Hepatocyte (in vitro differentiated cells): ENCODE measurements around the gene LMAN2. TPM values are rescaled to one million over a fixed set of nuclear protein-coding genes. Genes with fewer than 3 reads are reported as not detected.

ENCODE experiments used
- DNase-seq: peaks from one replicate; pipeline ENCODE4 v3.0.0-alpha.2; 2016; ENCODE audit warnings: low spot score
- H2AFZ ChIP-seq: fragments of 200-600 bp; sonication (generic); 2 replicates; pipeline ENCODE4 v1.6.0; 2016; ENCODE audit warnings: antibody characterized with exemption, mild to moderate bottlenecking
- H3K27ac ChIP-seq: fragments of 200-600 bp; sonication (generic); 2 replicates; pipeline ENCODE4 v1.5.1; 2016; ENCODE audit warnings: mild to moderate bottlenecking
- H3K27me3 ChIP-seq: fragments of 200-600 bp; sonication (generic); 2 replicates; pipeline ENCODE4 v1.6.1; 2016
- H3K36me3 ChIP-seq: fragments of 200-600 bp; sonication (generic); replicated peaks from 2 replicates; pipeline ENCODE4 v1.5.1; 2016; ENCODE audit warnings: low read depth; ENCODE audit not compliant: insufficient read depth
- H3K4me1 ChIP-seq: fragments of 200-600 bp; sonication (generic); 2 replicates; pipeline ENCODE4 v1.5.1; 2016; ENCODE audit warnings: mild to moderate bottlenecking, moderate library complexity; ENCODE audit not compliant: insufficient read depth
- H3K4me2 ChIP-seq: fragments of 200-600 bp; sonication (generic); 2 replicates; pipeline ENCODE4 v1.6.0; 2016
- H3K4me3 ChIP-seq: fragments of 200-600 bp; sonication (generic); 2 replicates; pipeline ENCODE4 v1.5.1; 2016; ENCODE audit warnings: mild to moderate bottlenecking
- H3K79me2 ChIP-seq: fragments of 200-600 bp; sonication (generic); 2 replicates; pipeline ENCODE4 v1.6.0; 2017; ENCODE audit warnings: mild to moderate bottlenecking
- H3K9me2 ChIP-seq: fragments of 200-600 bp; sonication (generic); replicated peaks from 2 replicates; pipeline ENCODE4 v1.6.0; 2017; ENCODE audit warnings: mild to moderate bottlenecking; ENCODE audit not compliant: insufficient read depth
- H3K9me3 ChIP-seq: fragments of 200-600 bp; sonication (generic); 2 replicates; pipeline ENCODE4 v1.5.1; 2016; ENCODE audit warnings: low read depth, mild to moderate bottlenecking
- H4K20me1 ChIP-seq: fragments of 200-600 bp; sonication (generic); 2 replicates; pipeline ENCODE4 v1.6.0; 2016; ENCODE audit warnings: mild to moderate bottlenecking; ENCODE audit not compliant: insufficient read depth, poor library complexity, severe bottlenecking
- CTCF ChIP-seq: fragments of 200-600 bp; sonication (generic); IDR thresholded peaks from 2 replicates; pipeline ENCODE4 v1.5.1; 2016; ENCODE audit warnings: antibody characterized with exemption, mild to moderate bottlenecking; ENCODE audit not compliant: poor library complexity
- EZH2 ChIP-seq: fragments of 200-600 bp; sonication (generic); IDR thresholded peaks from 2 replicates; pipeline ENCODE4 v1.6.1; 2016; ENCODE audit warnings: antibody characterized with exemption, mild to moderate bottlenecking, borderline replicate concordance
- EZH2phosphoT487 ChIP-seq: fragments of 200-600 bp; sonication (generic); IDR thresholded peaks from one replicate; pipeline ENCODE4 v1.6.1; 2018; ENCODE audit warnings: antibody characterized with exemption, mild to moderate bottlenecking, low read depth, moderate library complexity; ENCODE audit not compliant: unreplicated experiment, severe bottlenecking
- WGBS: methylation state at CpG from one replicate; pipeline ENCODE4 v1.1.6; 2016; ENCODE audit warnings: low lambda C conversion rate; ENCODE audit errors: missing lambda C conversion rate; 5-methylcytosine and 5-hydroxymethylcytosine counted together
- polyA plus RNA-seq: library from polyadenylated mRNA; unstranded; fragments of >200 nt; fragmentation: Nextera tagmentation; extraction: Ambion mirVana; gene quantifications from 2 replicates; pipeline ENCODE4 v1.2.1, GENCODE V29; 2016
- total RNA-seq: library from RNA; depleted of rRNA; stranded (reverse); fragments of >200 nt; gene quantifications from 2 replicates; pipeline ENCODE4 v1.2.3, GENCODE V29; 2014

LMAN2 gene
- total and polyA plus RNA-seq, 2 experiments from 2014 or later = 357 to 391 TPM

- no peak overlapping the region for H3K27ac ChIP-seq
Measured at GRCh38 chr5:177296581-177296980, 54.9 kb downstream of the LMAN2 start.

GRCh38 chr5:177295924-177296323, 55.5 kb downstream of the LMAN2 start:
- Histone ChIP-seq H3K4me2 (no peak overlapping the region), H3K9me2 (no peaks in the 10 kb centered on the region), H3K36me3 (no peaks in the 10 kb centered on the region), H4K20me1 (no peaks in the 10 kb centered on the region), H3K27me3 (no peaks in the 10 kb centered on the region), H3K4me1 (peaks cover 14% of the 10 kb centered on the region), H3K9me3 (no peaks in the 10 kb centered on the region), H2AFZ (no peak overlapping the region), H3K4me3 (no peak overlapping the region), H3K79me2 (peaks cover 6% of the 10 kb centered on the region), H3K27ac (no peak overlapping the region)
- no peak for DNase-seq
- 96% methylated on average over 9 of the region's 9 CpGs for WGBS
- no peak for TF ChIP-seq EZH2
- TF ChIP-seq CTCF = no peak
- TF ChIP-seq EZH2phosphoT487 = no peak

More at GRCh38 chr5:177296581-177296980, 54.9 kb downstream of the LMAN2 start:
- DNase-seq = no peak
- Histone ChIP-seq H3K4me3 (no peak overlapping the region), H3K79me2 (peaks cover 6% of the 10 kb centered on the region), H3K9me3 (no peaks in the 10 kb centered on the region), H3K4me1 (peaks cover 21% of the 10 kb centered on the region), H3K4me2 (no peak overlapping the region), H4K20me1 (no peaks in the 10 kb centered on the region), H3K9me2 (no peaks in the 10 kb centered on the region), H3K27me3 (no peaks in the 10 kb centered on the region), H3K36me3 (no peaks in the 10 kb centered on the region), H2AFZ (no peak overlapping the region)
- no peak for TF ChIP-seq EZH2
- no peak for TF ChIP-seq CTCF
- no peak for TF ChIP-seq EZH2phosphoT487
- WGBS = 82% methylated on average over 4 of the region's 4 CpGs

DNA sequence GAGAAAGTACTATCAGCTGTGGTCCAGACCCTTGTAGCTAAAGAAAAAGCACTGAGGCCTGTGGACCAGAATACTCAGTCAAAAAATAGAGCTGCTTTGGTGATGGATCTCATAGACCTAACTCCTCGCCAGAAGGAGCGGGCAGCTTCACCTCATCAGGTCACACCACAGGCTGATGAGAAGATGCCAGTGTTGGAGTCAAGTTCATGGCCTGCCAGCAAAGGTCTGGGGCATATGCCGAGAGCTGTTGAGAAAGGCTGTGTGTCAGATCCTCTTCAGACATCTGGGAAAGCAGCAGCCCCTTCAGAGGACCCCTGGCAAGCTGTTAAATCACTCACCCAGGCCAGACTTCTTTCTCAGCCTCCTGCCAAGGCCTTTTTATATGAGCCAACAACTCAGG, 56.8 kb downstream of the LMAN2 start:
- no peak overlapping the region for H3K4me2 ChIP-seq
- DNase-seq = no peak
- TF ChIP-seq CTCF = no peak
- H3K79me2 ChIP-seq = peaks cover 4% of the 10 kb centered on the region
- peaks cover 2% of the 10 kb centered on the region for H3K4me1 ChIP-seq
- 92% methylated on average over 3 of the region's 3 CpGs for WGBS
- no peak overlapping the region for H3K27ac ChIP-seq
- no peaks in the 10 kb centered on the region for H3K9me2 ChIP-seq
- no peaks in the 10 kb centered on the region for H4K20me1 ChIP-seq
- no peaks in the 10 kb centered on the region for H3K36me3 ChIP-seq
- no peaks in the 10 kb centered on the region for H3K27me3 ChIP-seq
- no peaks in the 10 kb centered on the region for H3K9me3 ChIP-seq
- no peak overlapping the region for H2AFZ ChIP-seq
- no peak overlapping the region for H3K4me3 ChIP-seq

DNA sequence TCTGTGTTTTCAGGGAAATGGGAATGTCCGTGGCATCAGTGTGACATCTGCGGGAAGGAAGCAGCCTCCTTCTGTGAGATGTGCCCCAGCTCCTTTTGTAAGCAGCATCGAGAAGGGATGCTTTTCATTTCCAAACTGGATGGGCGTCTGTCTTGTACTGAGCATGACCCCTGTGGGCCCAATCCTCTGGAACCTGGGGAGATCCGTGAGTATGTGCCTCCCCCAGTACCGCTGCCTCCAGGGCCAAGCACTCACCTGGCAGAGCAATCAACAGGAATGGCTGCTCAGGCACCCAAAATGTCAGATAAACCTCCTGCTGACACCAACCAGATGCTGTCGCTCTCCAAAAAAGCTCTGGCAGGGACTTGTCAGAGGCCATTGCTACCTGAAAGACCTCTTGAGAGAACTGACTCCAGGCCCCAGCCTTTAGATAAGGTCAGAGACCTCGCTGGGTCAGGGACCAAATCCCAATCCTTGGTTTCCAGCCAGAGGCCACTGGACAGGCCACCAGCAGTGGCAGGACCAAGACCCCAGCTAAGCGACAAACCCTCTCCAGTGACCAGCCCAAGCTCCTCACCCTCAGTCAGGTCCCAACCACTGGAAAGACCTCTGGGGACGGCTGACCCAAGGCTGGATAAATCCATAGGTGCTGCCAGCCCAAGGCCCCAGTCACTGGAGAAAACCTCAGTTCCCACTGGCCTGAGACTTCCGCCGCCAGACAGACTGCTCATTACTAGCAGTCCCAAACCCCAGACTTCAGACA, 57.5 kb downstream of the LMAN2 start:
- Histone ChIP-seq H3K9me3 (no peaks in the 10 kb centered on the region), H3K4me3 (no peak overlapping the region), H4K20me1 (no peaks in the 10 kb centered on the region), H3K4me2 (no peak overlapping the region), H3K4me1 (no peaks in the 10 kb centered on the region), H3K27me3 (no peaks in the 10 kb centered on the region), H2AFZ (no peak overlapping the region), H3K27ac (no peak overlapping the region), H3K9me2 (no peaks in the 10 kb centered on the region), H3K36me3 (no peaks in the 10 kb centered on the region), H3K79me2 (peaks cover 4% of the 10 kb centered on the region)
- no peak for DNase-seq
- TF ChIP-seq EZH2phosphoT487 = no peak
- no peak for TF ChIP-seq EZH2
- TF ChIP-seq CTCF = no peak
- WGBS = 96% methylated on average over 12 of the region's 12 CpGs
